IPS-11a (cell line): ENCODE data around the gene DIP2C.
"Not testable (repeated sequence)": the region's sequence is repeated elsewhere in the genome, so short reads cannot be mapped to it uniquely, and the experiment has no call there.

Experiments
- H3K4me3 ChIP-seq: one replicate; pipeline ENCODE4 v1.5.1; 2013; ENCODE audit warnings: low read depth, low read length, control low read depth

Gene DIP2C

DNA sequence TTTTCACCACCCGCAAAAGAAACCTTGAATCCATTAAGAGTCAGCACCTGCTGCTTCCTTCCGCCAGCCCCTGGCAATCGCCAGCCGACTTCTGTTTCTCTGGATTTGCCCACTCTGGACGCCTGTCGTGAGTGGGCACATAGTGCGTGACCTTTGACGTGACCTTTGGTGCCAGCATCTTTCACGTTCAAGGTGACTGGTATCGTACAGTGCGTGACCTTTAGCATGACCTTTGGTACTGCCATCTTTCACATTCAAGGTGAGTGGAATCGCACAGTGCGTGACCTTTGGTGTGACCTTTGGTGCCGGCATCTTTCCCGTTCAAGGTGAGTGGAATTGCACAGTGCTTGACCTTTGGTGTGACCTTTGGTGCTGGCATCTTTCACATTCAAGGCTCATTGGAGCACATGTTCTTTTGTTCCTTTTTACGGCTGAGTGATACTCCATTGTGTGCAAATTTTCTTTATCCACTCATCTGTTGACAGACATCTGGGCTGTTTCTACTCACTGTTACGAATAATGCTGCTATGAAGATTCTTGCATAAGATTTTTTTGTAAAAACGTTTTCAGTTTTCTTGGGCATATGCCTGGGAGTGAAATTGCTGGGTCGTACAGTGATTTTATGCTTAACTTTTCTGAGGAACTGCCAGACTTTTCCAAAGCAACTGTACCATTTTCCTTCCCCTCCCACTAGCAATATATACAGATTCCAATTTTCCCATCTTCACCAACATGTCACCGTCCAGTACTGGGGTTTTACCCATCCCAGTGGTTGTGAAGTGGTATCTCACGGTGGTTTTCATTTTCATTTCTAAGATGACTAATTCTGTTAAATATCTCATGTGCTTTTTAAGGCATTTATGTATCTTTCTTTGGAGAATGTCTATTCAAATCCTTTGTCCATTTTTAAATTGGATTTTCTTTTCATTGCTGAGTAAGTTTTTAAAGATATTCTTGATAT is 145.3 kb downstream of the DIP2C start:
- H3K4me3 ChIP-seq, result no peak overlapping the region

DNA sequence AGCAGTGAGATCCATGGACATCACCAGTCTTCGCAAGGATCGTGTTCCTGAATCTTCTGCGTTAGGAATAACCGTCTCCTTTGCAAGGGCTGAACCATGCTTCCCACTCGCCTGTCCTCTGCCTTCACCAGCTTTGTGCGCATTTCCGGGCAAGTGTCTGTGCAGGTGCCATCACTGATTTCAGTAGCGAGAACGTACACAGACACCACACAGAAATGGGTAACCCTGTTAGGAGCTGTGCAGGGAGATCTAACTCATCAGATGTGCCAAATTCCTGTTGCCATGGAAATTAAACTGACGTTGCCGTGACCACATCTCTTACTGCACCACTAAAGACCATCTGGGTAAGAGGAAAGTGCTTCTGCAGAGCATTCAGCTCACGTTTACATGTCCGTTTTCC is 146.3 kb downstream of the DIP2C start:
- no peak overlapping the region for H3K4me3 ChIP-seq

DNA sequence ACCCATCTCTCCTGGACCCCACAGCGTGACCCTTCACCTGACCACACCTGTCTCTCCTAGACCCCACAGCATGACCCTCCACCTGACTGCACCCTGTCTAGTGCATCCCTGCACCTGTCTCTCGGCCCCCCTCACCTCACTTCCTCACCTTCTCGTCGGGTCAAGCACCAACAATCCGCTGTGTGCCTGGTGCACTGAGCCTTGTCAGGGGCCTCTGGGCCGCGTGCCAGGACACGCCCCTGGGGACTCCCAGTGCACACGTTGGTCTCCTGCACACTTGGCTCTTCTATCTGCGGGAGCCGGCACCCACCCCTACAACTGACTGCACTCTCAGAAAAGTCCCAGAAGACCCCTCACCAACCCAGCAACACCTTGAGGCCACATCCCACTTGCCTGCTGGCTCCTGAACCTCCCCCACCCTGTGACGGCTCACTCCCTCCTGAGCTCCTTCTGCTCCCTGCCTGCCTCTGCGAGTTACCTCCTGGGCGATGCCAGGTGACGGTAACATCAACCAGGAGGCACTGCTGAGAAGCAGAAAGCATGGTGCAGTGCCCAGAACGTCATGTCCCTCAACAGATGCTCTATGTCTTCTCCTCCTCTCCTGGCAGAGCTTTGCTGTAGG is 147.6 kb downstream of the DIP2C start:
- H3K4me3 ChIP-seq, result no peak overlapping the region

DNA sequence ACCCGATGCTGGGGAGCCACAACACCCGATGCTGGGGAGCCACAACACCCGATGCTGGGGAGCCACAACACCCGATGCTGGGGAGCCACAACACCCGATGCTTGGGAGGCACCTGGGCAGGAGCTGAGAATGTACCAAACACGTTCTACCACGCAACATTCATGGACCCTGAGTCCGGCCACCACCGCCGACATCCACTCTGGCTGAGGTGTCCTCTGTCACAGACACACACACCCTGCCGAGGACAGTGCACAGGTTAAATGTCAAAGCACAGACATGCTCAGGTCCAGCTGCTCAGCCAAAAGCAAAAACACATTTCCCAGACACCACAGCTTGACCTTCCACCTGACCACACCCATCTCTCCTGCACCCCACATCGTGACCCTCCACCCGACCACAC is 148.4 kb downstream of the DIP2C start:
- no peak overlapping the region for H3K4me3 ChIP-seq

DNA sequence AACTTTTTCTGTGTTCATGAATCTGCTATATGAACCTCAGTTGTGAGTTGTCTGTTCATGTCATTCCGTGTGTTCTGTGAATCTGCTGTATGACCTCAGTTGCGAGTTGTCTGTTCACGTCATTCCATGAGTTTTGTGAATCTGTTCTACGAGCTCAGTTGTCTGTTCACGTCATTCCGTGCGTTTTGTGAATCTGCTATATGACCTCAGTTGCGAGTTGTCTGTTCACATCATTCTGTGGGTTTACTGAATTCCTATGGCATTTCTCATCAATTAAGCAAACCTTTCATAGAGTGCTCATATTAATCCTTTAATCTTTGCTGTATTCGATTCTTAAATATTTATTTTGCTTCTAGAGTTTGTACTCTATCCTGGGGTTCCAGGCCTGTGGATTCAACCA is 150.6 kb downstream of the DIP2C start:
- no peak overlapping the region for H3K4me3 ChIP-seq

DNA sequence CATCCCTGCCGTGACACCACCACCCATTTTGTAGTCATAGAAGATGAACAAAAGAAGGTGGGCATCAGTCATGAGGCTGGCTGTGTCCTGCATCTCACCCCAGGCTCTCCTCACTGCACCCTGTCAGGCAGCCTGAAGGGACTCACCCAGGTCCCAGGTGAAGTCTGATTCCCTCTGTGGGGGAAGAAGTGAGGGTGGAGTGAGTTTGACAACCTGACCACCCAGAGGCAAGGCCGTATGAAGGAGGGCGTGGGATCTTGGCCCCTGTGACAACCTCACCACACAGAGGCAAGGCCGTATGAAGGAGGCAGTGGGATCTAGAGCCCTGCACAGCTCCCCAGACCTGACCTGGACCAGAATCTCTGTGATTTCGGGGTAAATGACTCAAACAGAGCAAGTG is 152.5 kb downstream of the DIP2C start:
- no peak overlapping the region for H3K4me3 ChIP-seq

DNA sequence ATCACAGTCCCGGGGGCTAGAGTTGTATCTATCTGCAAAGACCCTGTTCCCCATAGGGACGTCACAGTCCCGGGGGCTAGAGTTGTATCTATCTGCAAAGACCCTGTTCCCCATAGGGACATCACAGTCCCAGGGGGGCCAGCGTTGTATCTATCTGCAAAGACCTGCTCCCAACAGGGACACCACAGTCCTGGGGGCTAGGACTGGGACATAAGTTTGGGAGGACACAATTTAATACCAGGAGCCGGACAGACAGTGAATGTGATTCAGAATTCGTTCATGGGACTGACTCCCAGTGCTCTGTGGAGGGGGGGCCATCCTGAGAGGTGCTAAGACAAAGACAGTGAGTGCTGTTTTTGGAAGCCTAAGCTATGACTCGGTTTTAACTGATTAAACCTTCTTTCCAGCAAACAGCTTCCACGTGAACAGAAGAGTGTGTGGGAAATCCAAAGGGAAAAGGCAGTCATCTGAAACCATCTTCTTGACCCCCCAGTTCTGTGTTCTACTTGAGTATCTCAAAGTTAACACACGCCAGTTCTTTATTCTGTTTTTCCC is 153.0 kb downstream of the DIP2C start:
- H3K4me3 ChIP-seq, result no peak overlapping the region

DNA sequence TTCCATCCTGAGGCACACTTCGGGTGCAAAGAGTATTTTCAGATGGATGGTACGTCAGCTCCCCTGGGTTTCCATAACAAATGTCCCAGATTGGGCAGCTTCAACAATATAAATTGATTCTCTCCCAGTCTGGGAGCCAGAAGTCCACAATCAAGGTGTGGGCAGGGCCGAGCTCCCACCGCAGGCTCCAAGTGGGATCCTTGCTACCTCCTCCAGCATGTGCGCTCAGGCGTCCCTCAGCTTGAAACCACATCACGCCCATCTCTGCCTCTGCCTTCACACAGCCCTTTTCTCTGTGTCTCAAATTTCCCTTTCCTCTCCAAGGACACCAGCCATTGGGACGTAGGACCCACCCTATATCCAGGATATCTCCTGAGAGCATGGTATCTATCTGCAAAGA is 153.5 kb downstream of the DIP2C start:
- H3K4me3 ChIP-seq, result no peak overlapping the region

DNA sequence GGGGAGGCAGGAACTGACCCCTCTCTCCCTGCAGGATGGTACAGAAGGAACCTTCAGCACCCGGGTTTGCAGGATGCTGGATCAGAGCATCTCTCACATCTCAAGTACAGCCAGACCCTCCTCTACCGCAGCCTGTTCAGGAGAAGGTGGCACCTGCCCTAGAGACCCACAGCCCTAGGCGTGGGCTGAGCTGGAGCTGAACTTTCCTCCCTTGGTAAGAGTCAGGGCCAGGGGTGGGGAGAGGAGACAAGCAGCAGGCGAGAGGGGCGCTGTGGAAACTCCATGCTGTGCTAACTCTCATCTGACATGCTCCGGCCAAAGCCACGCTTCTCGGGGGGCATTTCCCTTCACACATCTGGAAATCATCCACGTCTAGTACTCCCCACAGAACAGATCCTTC is 154.4 kb downstream of the DIP2C start:
- H3K4me3 ChIP-seq, result no peak overlapping the region

DNA sequence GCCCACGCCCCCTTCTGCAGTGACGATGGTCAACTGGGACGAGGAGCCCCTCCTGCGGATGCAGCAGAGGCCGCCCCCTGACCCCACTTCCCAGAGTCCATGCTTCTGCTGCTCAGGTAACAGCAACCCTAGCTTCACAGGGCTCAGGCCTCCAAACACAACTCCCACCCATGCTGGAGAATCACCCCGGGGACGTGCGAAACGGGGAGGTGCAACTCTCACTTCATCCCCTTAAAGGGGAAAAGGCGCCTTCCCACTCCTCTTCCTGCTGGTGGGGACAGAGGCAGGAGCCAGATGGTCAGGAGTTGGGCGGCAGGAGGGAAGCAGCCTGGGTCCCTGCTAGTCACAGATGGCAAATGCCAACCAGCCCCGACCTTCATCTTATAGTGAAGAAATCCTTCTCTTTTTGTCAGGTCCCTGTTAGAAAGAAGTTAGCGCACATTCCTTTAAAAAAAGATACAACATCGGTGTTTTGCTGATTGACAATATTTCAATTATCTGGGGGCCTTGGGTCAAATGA is 155.4 kb downstream of the DIP2C start:
- H3K4me3 ChIP-seq, result no peak overlapping the region

DNA sequence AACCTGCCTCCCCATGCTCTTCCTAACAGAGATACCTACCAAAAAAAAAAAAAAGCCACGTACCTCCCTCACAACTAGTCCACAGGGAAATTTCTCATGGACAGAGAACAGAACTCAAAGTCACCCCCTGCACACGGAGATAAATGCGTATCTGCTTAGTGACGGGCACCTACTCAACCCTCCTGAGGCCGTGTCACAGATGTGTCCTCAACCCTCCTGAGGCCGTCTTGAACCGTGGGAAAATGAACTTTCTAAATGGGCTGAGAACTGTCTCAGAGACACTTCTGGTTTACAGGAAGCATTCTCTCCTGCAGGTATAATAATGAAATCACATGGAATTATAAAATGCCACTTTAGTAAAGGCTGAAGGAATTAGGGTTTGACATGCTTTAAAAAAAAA is 155.9 kb downstream of the DIP2C start:
- no peak overlapping the region for H3K4me3 ChIP-seq

DNA sequence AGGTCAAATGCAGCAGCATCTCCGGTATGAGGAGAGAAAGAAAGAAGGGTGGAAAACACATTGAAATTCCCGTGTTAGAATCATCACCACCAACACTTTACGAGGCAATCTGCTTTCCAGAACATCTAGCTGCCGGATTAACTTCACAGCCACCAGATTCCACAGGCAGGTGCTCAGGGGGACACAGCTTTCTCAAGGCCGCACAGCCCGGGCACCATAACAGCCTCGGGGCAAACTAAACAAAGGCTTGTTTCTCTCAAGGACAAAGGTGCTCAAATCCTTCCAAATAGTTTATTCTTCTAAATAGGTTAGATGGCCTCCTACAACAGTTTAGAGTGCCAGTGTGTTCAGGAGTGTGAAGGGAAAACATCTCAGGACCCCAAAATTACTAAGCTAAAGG is 156.3 kb downstream of the DIP2C start:
- no peak overlapping the region for H3K4me3 ChIP-seq

DNA sequence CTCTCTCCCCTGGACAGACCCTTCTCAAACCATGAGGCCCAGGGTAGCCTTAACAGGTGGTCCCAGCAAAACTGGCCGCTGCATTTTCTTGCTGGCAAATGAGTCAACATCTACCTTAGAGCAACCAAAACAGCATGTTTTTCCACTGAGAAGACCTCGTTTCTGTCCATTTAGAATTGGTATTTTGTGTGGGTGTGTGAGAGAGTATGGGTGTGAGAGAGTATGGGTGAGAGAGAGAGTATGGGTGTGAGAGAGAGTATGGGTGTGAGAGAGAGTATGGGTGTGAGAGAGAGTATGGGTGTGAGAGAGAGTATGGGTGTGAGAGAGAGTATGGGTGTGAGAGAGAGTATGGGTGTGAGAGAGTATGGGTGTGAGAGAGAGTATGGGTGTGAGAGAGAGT is 157.1 kb downstream of the DIP2C start:
- not testable (repeated sequence) for H3K4me3 ChIP-seq

DNA sequence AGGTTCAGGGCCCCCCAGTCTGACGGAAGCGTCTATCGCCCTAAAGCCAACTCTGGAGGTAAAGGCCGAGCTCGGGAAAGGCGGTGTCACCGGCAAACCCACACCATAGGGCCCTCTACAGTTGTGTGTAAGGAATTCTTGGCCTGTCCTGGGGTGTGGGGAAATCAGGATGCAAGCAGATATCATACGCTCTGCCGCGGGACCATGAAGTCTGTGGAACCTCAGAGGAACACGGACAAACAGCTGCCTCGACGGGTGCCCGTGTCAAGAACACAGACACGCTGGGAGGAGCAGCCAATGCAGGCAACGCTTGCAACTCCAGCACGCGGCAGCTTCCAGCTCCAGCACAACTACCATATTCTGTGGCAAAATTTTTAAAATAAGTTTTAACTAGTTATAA is 157.9 kb downstream of the DIP2C start:
- no peak overlapping the region for H3K4me3 ChIP-seq

DNA sequence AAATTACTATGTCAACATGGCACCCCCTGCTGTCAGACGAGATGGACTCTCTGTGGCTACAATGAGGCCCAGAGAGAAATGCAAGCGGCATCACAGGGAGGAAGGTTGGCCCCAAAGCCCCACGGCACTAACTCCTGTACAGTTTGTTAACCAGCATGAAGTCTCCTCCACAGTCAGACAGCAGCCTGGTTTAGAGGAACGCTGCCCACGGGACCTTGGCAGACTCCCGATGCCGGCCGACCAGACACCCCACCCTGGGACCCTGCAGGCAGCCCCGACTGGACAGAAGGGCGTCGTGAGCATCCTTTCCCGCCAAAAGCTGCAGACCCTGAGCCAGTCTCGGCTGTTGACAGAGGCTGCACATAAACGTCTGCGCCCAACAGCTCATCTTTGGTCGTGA is 158.8 kb downstream of the DIP2C start:
- H3K4me3 ChIP-seq, result no peak overlapping the region

DNA sequence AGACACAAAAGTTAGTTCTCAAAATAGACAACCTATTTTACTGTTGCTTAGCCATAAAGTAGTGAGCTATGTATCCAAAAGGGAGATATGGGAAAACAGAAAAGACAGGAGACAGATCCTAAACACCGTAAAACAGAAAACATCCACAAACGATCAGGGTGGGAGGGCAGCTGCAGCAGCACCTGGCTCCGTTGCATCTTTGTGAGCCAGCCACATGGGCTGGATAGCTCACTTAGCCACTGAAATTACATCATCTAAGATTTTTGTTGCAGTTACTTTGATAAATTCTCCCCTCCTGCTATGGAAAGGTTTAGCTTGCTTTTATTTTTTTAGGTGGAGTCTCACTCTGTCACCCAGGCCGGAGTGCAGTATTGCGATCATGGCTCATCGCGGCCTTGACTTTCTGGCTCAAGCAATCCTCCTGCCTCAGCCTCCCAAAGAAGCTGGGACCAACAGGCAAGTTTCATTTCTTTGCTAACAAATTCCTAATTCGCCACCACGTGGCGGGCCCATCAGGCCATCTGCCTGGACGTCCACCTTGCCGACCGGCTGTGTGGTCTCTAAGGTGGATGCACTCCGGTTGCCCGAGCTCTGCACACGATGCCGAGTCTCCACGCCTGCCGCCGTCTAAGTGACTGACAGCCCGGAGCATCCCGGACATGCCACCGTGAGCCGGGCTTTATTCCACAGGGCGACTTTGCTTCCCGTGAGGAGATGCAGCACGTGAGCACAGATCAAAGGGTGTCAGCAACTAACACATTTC is 159.8 kb downstream of the DIP2C start:
- no peak overlapping the region for H3K4me3 ChIP-seq

DNA sequence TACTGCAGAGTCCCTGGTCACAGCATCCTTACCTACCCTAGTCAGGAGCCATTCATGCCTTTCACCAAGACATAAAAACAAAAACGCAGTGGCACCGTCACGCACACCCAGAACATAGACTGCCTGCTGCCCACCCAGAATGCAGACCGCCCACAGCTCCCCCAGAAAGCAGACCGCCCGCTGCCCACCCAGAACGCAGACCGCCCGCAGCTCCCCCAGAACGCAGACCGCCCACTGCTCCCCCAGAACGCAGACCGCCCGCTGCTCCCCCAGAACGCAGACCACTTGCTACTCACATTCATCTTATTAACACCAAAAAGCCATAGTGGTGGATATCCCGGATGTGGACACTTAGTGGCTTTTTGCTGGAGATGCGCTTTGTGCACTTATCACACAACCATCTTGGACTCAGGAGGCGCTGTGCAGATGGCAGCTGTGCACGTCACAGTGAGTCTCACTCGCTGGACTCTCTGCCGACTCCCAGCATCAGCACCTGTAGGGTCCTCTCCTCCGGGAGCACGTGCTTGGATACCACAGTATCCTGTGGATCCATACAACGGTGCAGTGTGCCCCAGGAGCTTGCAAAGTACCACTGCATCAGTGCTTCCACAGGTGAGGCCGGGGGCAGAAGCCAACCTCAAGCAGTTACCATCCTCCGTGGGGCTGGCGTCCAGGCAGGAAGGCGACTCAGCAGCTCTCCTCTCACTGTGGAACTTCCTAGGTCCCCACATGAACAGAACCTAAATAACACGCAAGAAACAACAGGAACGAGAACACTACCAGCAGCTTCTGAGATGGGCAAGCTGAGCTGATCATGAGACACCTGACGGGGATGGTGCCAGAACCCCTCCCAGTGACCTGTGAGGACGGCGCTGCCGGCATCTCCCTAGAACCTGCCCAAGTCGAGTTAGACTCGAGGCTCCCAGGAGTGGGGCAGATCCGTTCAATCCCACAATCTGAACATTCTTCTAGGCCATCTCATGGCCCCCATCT is 161.0 kb downstream of the DIP2C start:
- no peak overlapping the region for H3K4me3 ChIP-seq

DNA sequence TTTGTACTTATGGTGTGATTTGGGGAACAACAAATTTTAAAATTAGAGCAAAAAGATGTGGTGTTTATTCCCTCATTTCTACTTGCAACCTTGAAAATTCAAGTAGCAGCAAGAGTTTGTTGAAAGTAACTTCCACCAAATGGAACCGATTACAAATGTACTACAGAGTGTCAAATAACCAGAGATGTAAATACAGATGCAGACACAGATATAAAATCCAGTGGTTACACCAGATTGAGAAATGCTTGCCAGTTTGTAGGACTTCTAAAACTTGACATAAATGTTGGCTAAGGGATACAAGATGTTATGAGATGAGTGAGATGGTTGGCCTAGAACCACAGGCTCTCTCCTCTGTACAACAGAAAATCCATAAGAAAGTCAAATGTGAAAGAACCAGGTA is 162.1 kb downstream of the DIP2C start:
- no peak overlapping the region for H3K4me3 ChIP-seq

DNA sequence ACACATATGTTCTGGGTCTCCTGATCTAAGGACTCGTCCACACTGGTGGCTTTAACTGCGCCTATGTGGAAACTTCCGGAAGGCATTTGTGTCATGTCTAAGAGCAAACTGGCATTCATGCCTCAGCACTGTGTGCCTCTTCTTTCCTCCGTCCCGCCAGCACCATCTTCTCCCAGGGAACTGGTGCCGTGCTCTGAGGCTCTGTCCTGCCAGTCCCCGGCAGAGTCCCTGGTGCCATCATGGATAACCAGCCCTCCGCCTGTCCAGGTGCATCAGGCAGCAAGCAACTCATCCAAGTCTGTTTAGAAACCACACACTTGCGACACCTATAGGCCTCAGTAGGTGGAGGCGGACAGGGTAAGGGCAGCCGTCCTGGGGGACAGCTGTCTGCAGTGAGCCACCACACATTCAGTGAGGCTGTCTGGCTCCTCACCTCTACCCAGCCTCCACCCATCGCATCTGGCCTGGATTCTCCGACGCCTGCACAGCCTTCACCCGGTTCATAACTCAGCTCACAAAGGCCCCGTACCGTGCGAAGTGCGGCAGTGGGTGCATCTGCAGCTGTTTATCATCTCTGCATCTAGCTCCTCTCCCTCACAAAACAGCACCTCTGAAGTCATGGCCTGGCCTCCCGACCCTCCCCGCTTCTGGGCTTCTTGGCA is 162.7 kb downstream of the DIP2C start:
- H3K4me3 ChIP-seq, result no peak overlapping the region
